Adrenal gland (tissue), 5 donors: ENCODE data around the gene SORL1-AS1.
"Not testable (repeated sequence)": the region's sequence is repeated elsewhere in the genome, so short reads cannot be mapped to it uniquely, and the experiment has no call there.

Experiments used
- POLR2A ChIP-seq, 2 donors: fragments of 450-650 bp; IDR thresholded peaks; one replicate each; pipeline ENCODE4 v1.6.1; 2017; ENCODE audit warnings: antibody characterized with exemption in 2 of 2, mild to moderate bottlenecking in 2 of 2, moderate library complexity in 1 of 2
- TF ChIP-seq, protein P1 (sequence below), 6 experiments: fragments of 450-650 bp in 4 of 6; fragments of 200-600 bp in 2 of 6; sonication (generic) in 1 of 6; IDR thresholded peaks; 1 replicate in 5 of 6; 2 replicates in 1 of 6; pipeline versions ENCODE4 v1.5.1 to v1.8.0; 2016 to 2021; ENCODE audit warnings: antibody characterized with exemption in 6 of 6, mild to moderate bottlenecking in 2 of 6, moderate library complexity in 1 of 6
- donor health status: DM: no; HTN: no; CAD: no.

GRCh38 chr11:121411330-121411729 lies 41.4 kb downstream of the SORL1-AS1 start:
- TF ChIP-seq, protein P1, sequence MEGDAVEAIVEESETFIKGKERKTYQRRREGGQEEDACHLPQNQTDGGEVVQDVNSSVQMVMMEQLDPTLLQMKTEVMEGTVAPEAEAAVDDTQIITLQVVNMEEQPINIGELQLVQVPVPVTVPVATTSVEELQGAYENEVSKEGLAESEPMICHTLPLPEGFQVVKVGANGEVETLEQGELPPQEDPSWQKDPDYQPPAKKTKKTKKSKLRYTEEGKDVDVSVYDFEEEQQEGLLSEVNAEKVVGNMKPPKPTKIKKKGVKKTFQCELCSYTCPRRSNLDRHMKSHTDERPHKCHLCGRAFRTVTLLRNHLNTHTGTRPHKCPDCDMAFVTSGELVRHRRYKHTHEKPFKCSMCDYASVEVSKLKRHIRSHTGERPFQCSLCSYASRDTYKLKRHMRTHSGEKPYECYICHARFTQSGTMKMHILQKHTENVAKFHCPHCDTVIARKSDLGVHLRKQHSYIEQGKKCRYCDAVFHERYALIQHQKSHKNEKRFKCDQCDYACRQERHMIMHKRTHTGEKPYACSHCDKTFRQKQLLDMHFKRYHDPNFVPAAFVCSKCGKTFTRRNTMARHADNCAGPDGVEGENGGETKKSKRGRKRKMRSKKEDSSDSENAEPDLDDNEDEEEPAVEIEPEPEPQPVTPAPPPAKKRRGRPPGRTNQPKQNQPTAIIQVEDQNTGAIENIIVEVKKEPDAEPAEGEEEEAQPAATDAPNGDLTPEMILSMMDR (IDR thresholded peaks at IDR 0.05): not testable (repeated sequence)
- not testable (repeated sequence) for TF ChIP-seq POLR2A (IDR thresholded peaks at IDR 0.05)
